Muscle layer of duodenum (tissue), 2 donors: Measurements from ENCODE around the gene MACROD1.

Experiments used
- H3K27ac ChIP-seq: one replicate; pipeline ENCODE4 v1.7.0; 2013; ENCODE audit warnings: mild to moderate bottlenecking, low read length
- H3K27me3 ChIP-seq: one replicate; pipeline ENCODE4 v1.7.0; 2013; ENCODE audit warnings: low read depth, mild to moderate bottlenecking, control low read depth, low read length
- H3K36me3 ChIP-seq, 2 donors: one replicate each; pipeline ENCODE4 v1.7.0; 2013; ENCODE audit warnings: low read length in 2 of 2, control low read depth in 1 of 2, mild to moderate bottlenecking in 1 of 2; ENCODE audit not compliant: insufficient read depth in 2 of 2, control insufficient read depth in 1 of 2
- H3K4me1 ChIP-seq, 2 donors: one replicate each; pipeline ENCODE4 v1.7.0; 2013; ENCODE audit warnings: low read length in 2 of 2, mild to moderate bottlenecking in 2 of 2, control low read depth in 1 of 2, moderate library complexity in 1 of 2; ENCODE audit not compliant: insufficient read depth in 2 of 2, control insufficient read depth in 1 of 2
- H3K4me3 ChIP-seq, 2 donors: one replicate each; pipeline ENCODE4 v1.7.0; 2013; ENCODE audit warnings: low read length in 2 of 2, low read depth in 1 of 2, mild to moderate bottlenecking in 1 of 2
- H3K9me3 ChIP-seq, 2 donors: one replicate each; pipeline ENCODE4 v1.7.0; 2013; ENCODE audit warnings: low read length in 2 of 2, control low read depth in 1 of 2, mild to moderate bottlenecking in 1 of 2; ENCODE audit not compliant: control insufficient read depth in 1 of 2
- donor health status: healthy.

MACROD1 gene

DNA sequence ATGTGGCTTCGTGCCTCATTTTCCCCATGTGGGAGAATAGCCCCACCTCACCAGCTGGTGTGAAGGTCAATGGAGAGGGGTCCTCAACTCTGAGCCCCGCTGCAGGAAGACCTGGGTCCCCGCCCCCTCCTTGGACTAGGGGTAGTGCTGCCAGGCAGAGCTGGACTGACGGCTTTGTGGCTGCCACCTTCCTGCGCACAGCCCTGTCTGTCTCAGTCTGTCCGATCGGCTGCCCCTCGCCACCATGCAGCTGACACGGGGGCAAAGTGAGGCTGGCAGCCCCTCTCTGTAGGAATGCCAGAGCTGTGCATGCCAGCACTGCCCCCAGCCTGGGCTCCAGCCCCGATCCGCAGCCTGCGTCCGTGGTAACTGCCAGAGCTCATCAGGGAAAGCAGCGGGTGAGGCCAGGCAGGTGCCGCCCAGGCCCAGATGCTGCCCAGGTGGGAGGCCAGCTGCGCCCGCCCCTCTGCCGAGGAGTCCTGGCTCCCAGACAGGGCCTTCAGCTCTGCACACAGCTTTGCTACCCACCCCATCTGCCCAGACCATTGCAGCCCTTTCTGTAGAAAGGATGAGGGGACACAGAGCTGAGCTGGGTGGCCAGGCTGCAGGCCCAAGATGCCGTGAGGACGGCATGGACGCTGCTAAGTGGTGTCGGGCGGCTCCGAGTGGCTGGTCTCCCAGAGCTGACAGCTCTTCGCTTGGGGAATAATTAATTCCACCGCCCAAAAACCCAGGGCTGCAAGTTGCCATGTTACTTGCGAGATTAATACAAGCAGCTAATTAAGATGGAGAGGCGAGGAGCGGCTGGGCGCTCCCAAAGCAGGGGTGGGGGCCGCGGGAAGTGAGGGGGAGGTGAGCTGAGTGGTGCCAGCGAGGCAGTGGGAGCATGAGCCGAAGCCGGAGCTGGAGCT, 149.7 kb downstream of the MACROD1 start:
- Histone ChIP-seq H3K27me3 (no peaks in the 10 kb centered on the region), H3K36me3 (no peaks in the 10 kb centered on the region), H3K9me3 (no peaks in the 10 kb centered on the region), H3K4me3 (no peak overlapping the region), H3K27ac (no peak overlapping the region), H3K4me1 (no peaks in the 10 kb centered on the region)

DNA sequence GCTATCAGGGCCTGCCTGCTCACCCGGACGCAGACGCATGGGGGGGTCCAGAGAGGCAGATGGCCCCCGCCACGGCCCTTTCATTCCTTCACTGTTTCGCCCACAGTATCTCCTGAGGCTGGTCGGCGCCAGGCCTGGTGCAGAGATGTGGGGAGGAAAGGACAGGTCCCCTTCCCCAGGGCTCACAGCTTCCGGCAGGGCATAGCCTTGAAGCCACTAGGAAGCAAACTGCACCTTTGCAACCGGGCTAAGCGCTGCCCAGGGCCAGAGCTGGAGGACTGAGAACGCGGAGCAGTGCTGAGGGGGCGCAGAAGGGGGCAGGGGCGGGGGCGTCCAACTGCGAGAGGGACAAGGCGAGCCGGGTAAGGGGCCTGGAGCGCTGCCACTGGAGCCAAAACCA, 150.4 kb downstream of the MACROD1 start:
- H3K27ac ChIP-seq: no peak overlapping the region
- H3K4me1 ChIP-seq: no peaks in the 10 kb centered on the region

DNA sequence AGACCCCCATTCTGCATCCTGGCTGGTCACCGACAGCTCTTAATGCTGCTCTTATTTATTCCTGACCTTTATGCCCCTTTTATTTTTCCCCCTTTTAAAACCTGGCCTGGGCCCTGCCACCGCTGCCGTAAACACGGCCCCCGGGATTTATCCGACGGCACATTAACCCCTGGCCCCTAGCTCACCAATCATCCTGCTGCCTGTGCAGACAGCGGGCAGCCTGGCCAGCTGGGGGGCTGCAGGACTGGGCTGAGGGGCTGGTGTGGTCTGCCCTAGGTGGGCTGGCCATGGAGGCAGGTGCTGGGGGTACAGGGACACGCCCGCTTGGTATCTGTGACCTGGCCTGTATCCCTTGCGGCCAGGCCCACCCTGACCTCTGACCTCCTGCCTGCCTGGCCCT, 151.6 kb downstream of the MACROD1 start:
- H3K4me1 ChIP-seq: no peaks in the 10 kb centered on the region
- no peaks in the 10 kb centered on the region for H3K9me3 ChIP-seq
- no peak overlapping the region for H3K4me3 ChIP-seq
- no peaks in the 10 kb centered on the region for H3K36me3 ChIP-seq
- H3K27me3 ChIP-seq: no peaks in the 10 kb centered on the region
- no peak overlapping the region for H3K27ac ChIP-seq

More for the DNA sequence above, 150.4 kb downstream of the MACROD1 start:
- no peaks in the 10 kb centered on the region for H3K9me3 ChIP-seq
- H3K27me3 ChIP-seq: no peaks in the 10 kb centered on the region
- no peaks in the 10 kb centered on the region for H3K36me3 ChIP-seq
- H3K4me3 ChIP-seq: no peak overlapping the region

DNA sequence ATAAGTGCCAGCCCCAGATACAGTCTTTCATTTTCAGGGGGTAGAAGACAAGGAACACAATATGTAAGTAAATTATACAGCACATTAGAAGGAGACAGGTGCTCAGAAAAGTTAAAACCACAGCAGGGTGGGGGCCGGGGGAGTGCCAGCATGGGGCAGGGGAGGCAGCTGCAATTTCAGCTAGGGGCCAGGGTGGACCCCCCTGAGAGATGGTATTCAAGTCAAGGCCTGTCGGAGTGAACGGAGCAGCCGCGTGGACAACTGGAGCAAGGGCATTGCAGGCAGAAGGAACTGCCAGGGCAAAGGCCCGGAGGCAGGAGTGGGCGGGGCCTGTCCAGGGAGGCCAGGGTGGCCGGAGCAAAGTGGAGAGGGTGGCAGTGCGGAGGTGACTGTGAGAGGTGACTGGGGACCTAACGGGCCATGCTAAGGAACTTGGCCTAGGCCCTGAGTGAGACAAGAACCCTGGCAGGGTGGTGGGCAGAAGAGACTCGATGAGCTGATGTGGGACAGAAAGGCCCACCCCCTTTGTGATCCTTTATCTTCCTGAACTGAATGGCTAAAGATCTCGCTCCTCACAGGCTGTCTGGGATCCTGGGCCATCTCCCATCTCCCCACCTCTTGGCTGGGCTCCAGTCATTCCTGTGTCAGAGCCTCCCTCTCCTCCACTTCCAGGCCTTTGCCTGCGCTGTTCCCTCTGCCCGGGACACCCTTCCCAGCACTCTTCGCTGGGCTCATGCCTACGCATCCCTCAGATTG, 152.6 kb downstream of the MACROD1 start:
- Histone ChIP-seq H3K9me3 (no peaks in the 10 kb centered on the region), H3K27me3 (no peaks in the 10 kb centered on the region), H3K27ac (no peak overlapping the region), H3K4me3 (no peak overlapping the region), H3K36me3 (no peaks in the 10 kb centered on the region), H3K4me1 (peaks cover 0 to under 1% of the 10 kb centered on the region in 2 donors)

DNA sequence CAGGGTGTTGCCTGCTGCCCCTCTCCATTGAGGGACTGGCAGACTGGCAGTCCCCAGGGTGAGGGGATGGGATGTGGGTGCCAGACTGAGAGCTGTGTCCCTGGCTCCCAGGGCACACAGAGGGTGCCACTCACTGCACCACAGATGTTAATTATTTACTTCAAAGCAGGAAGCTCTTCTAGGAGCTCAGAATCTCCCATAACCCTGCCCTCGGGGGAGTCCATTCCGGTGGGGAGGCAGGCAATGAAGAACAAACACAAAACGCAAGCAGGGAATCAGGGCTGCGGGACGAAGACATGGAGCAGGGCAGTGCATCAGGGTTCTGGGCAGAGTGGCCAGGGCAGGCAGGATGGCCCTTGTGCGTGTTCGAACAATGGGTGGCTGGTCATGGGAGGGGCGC, 154.5 kb downstream of the MACROD1 start:
- no peaks in the 10 kb centered on the region for H3K9me3 ChIP-seq
- no peaks in the 10 kb centered on the region for H3K36me3 ChIP-seq
- H3K27ac ChIP-seq: no peak overlapping the region
- H3K4me1 ChIP-seq: peaks cover 0 to 20% of the 10 kb centered on the region in 2 donors
- H3K27me3 ChIP-seq: no peaks in the 10 kb centered on the region
- H3K4me3 ChIP-seq: no peak overlapping the region

DNA sequence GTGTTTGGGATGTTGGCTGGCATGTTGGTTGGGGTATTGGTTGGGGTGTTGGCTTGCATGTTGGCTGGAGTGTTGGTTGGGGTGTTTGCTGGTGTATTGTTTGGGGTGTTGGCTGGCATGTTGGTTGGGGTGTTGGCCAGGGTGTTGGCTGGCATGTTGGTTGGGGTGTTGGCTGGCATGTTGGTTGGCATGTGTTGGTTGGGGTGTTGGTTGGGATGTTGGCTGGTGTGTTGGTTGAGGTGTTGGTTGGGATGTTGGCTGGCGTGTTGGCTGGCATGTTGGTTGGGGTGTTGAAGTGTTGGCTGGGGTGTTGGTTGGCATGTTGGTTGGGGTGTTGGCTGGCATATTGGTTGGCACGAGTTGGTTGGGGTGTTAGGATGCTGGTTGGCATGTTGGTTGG, 155.1 kb downstream of the MACROD1 start:
- H3K36me3 ChIP-seq: no peaks in the 10 kb centered on the region
- no peak overlapping the region for H3K4me3 ChIP-seq
- H3K4me1 ChIP-seq: peaks cover 0 to 20% of the 10 kb centered on the region in 2 donors
- no peaks in the 10 kb centered on the region for H3K27me3 ChIP-seq
- no peak overlapping the region for H3K27ac ChIP-seq
- H3K9me3 ChIP-seq: no peaks in the 10 kb centered on the region

DNA sequence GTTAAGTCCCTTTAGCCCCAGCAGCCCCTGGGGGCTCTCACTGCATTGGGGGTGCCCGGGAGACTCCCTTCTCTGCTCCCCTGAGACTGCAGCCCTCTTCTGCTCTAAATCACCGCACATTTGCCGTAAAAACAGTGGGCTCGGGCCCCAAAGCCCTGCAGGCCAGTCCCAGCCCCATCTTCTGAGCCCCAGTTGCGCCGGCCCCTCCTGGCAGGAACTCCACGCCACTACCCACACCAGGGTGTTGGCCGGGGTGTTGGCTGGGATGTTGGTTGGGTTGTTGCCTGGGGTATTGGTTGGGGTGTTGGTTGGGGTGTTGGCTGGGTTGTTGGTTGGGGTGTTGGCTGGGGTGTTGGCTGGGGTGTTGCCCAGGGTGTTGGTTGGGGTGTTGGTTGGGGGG, 156.2 kb downstream of the MACROD1 start:
- H3K27me3 ChIP-seq: no peaks in the 10 kb centered on the region
- no peak overlapping the region for H3K27ac ChIP-seq
- H3K36me3 ChIP-seq: no peaks in the 10 kb centered on the region
- no peaks in the 10 kb centered on the region for H3K9me3 ChIP-seq
- peaks cover 0 to 20% of the 10 kb centered on the region in 2 donors for H3K4me1 ChIP-seq
- H3K4me3 ChIP-seq: no peak overlapping the region

DNA sequence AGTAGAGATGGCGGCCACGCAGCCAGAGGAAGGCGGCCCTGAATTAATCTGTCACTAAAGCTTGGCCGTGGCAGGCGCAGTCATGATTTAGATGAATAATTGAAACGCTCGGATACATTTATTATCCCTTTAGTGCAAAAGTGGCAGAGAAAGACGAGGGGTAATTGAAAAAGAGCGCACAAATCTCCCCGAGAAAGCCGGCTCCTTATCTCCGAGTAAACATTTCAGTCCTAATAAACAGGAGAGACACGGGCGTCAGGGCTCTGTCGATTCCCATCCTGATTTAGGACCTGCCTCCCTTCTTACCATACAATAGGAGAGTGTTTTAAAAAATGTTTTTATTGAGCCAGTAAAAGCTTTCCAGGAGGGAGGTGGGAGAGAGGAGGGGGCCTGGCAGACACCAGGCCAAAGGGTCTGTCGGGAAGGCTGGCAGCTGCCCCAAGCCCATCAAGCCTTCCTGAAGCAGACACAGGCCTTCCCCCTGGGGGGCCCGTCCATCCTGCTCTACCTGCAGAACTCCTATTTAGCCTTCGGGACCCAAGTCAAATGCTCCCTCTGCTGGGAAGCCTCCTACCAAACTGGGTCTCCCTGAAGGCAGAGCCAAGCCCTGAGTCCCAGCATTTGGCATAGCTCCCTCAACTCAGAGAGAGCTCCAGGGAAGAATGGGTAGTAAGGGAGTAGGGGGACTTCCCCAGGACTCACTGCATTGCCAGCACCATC, 156.8 kb downstream of the MACROD1 start:
- Histone ChIP-seq H3K27ac (no peak overlapping the region), H3K36me3 (no peaks in the 10 kb centered on the region), H3K9me3 (no peaks in the 10 kb centered on the region)

DNA sequence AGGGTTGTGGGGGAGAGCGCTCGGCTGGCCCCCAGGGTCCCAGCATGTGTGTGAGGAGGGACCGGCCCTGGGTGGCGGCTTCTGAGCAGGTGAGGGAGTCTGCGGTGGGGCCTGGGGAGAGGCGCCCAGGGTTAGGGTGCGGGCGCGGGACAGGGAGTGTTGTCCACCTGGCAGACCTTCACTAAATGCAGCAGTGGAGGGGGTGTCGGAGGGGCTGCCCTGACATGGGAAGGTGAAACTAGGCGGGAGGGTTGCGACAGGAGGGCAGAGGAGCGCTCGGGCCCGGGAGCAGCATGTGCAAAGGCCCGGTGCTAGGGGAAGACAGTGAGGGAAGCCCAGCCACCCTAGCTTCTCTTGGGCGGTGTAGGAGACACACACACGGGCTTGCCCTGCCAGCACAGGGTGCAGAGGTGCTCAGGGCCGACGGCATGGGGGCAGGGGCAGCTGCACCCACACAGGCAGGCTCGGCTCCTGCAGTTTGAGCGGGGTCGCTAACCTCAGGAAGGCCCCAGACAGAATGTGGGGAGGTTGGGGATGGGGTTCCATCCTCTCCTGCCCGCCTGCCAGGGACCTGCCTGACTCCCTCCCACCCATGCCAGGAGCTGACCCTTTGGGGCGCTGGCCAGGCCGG, 157.5 kb downstream of the MACROD1 start:
- Histone ChIP-seq H3K27ac (no peak overlapping the region), H3K9me3 (no peaks in the 10 kb centered on the region), H3K36me3 (no peaks in the 10 kb centered on the region), H3K27me3 (no peaks in the 10 kb centered on the region), H3K4me3 (peak overlapping the region in 1 of 2 donors; percentile 65), H3K4me1 (peaks cover 0 to 20% of the 10 kb centered on the region in 2 donors)

More for the DNA sequence above, 156.8 kb downstream of the MACROD1 start:
- no peaks in the 10 kb centered on the region for H3K27me3 ChIP-seq
- peaks cover 0 to 20% of the 10 kb centered on the region in 2 donors for H3K4me1 ChIP-seq
- no peak overlapping the region for H3K4me3 ChIP-seq

DNA sequence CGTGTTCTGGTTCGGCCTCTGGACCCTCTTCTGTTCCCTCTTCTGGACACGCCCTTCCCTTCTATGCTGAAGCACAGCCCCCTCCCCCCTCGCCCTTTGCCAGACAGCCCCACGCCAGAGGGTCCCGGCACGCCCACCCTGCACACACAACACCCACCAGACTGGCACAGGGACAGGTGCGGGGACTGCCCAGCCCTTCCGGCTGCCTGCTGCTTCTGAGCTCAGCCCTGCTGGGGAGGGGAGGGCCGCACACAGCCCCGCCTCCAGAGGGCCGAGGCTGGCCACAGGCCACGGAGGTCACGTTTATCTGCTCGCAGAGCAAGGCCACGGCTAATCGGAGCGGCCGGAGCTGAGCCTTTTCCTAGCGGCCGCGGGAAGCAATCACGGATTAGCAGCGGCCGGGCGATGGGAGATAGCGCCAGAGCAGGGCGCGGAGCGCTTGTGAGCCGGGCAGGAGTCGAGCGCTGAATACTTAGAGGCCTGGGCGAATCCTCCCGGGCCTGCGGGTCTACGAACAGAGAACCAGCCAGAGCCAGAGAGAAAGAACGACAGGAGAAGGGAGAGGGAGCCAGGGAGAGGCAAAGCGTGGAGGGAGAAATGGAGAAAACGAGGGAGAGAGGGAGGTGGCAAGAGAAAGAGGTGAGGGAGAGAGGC, 158.2 kb downstream of the MACROD1 start:
- Histone ChIP-seq H3K27me3 (no peaks in the 10 kb centered on the region), H3K4me3 (peak overlapping the region; percentile 57 to 65), H3K27ac (no peak overlapping the region)

More for the DNA sequence above, 158.2 kb downstream of the MACROD1 start:
- Histone ChIP-seq H3K9me3 (no peaks in the 10 kb centered on the region), H3K36me3 (no peaks in the 10 kb centered on the region), H3K4me1 (peaks cover 0 to 20% of the 10 kb centered on the region in 2 donors)
